Left colon (tissue), 2 donors: Measurements from ENCODE around the gene EXOSC7. TPM values are rescaled to one million over a fixed set of nuclear protein-coding genes. Genes with fewer than 3 reads are reported as not detected.
"Not testable (repeated sequence)": the region's sequence is repeated elsewhere in the genome, so short reads cannot be mapped to it uniquely, and the experiment has no call there.

ENCODE experiments used
- ATAC-seq: fragments of 200-7000 bp; cut with Tn5 transposase; one replicate; pipeline ENCODE4 v1.9.1; 2020; ENCODE audit warnings: mild to moderate bottlenecking, moderate library complexity
- DNase-seq, 2 donors: peaks; one replicate each; pipeline ENCODE4 v3.0.0-alpha.2; 2020
- intact Hi-C, 2 donors: fragments of 100-400 bp; cut with DNase I in 1 of 2; cut with micrococcal nuclease in 1 of 2; formaldehyde crosslinking; loops; one replicate each; pipeline versions ENCODE4 v1.11.2 to v1.14.0; 2022; cut with DNase I, micrococcal nuclease
- total RNA-seq, 2 donors: library from RNA; stranded (reverse); fragmentation: NEBNext Ultra II Directional; extraction: Animal tissue kit (Norgen Biotek cat#: 25700); gene quantifications; one replicate each; pipeline ENCODE4 v1.2.1, GENCODE V29; 2021
- donor health status: DM: no; HTN: no; CAD: no.
- donor health status: DM: yes; HTN: yes; CAD: no.

The EXOSC7 gene
- total RNA-seq, 2 donors from 2014 or later = 18.9 to 22.2 TPM

DNA sequence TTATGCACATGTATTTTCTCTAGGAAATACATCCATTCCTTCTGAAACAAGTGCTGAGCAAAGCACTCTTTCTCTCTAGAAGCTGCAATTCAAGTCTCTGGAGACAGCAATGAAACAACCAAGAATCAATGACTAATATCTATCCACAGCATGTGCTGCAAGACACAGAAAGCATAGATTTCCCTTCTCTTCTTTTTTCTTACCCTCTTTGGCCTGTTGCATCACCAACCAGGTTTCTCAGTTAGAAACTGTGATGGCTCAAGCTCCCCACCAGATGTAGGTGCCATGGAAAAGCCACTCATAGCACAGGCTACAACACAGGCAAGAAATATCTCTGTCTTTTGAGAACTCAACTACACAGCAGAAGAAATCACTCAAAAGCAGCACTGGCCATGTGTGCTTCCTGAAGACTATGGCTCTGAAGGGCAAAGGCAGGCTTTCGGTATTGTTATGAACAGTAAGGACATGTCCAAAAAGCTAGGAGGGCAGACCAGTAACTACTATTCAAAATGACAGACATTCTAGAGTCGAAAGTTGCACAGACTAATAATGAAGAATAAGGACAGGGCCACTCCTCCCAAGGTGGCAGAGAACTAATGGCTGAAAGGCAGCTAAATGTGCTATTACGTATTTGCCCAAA, 15.5 kb upstream of the EXOSC7 start:
- intact Hi-C loops = no loop called here
- ATAC-seq = no peak
- no peak for DNase-seq

DNA sequence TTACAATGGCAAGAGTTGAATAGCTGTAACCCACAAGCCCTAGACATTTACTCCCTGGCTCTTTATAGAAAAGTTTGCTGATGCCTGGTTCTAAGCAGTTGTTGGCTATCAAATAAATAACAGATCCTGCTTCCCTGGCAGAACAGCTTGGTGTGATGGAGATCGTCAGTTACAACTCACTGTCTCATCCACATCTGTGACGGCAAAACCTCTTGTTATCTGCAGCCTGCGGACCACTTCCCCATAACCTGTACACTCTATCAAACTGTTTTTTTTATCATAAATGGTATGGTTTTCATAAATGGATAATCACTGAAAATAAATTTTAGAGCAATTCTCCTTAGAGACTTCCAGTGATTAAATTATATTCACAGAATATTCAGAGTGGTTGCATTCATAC, 14.2 kb upstream of the EXOSC7 start:
- intact Hi-C loops = no loop called here
- DNase-seq (no peak), ATAC-seq (no peak)

DNA sequence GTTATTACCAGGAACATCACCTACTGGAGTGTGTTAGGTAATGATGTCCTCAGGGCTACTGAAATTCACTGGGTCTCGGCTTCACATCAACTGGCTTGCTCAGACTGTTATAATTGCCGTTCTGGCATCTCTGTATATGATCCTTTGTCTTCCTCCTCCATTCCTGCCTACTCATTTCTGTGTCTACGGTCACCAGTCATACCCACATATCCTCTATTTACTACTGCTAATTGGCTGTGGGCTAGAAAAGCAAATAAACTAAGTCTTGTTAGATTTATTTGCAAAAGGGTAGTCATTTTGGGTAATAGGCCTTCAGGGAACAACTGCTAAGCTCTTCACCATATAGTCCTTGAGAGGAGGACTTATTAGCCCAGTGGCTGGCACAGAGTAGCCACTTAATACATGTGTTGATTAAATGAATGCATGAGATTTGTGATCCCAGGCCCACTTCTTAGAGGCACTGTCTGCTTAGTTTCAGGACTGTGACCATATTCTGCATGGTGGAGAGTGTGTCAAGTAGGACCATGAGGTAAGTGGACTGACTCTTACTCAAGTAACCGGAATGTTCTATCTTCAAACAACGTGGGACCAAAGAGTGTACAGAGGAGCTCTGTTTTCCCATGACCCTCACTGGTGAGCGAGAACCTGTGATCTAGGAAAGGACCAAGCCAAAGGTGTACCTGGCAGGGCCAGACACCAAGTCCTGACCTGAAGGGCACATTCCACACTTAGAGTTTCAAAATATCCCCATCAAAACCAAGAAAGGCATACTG, 13.2 kb upstream of the EXOSC7 start:
- intact Hi-C loops = no loop called here
- no peak for ATAC-seq
- no peak for DNase-seq

DNA sequence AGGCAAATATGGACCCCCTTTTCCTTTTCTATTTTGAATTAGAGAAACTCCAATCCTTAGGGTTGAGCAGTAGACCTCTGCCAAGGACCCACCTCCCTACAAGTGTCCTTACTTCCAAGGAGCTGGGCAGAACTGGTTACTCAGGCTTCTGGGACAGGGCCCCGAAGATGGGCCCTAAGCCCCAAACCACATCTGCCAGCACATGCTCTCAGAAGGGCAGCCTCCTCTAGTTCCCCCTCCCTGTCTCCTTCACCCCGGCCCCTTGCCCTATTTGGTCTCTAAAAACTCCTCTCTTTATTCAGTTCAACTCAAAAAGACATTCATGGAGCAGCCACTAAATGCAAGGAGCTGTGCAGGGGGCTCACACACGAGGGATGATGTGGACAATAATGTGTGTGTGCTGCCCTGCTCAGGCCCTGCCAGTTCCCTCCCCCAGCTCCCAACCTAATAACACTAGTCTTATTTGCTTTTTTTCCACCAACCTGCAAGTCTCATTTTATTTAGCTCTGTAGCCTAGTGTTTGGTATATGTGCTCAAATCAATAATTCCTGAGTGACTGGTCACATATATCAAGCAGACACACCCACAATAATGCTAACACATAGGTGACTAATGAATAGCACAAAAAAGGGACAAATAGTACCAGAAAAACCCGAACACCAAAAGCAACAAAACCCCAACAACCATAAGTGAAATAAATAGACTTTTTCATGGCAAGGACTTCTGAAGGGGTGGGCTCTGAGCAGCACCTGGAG, 12.3 kb upstream of the EXOSC7 start:
- DNase-seq (no peak), ATAC-seq (no peak)
- intact Hi-C loops = no loop called here

DNA sequence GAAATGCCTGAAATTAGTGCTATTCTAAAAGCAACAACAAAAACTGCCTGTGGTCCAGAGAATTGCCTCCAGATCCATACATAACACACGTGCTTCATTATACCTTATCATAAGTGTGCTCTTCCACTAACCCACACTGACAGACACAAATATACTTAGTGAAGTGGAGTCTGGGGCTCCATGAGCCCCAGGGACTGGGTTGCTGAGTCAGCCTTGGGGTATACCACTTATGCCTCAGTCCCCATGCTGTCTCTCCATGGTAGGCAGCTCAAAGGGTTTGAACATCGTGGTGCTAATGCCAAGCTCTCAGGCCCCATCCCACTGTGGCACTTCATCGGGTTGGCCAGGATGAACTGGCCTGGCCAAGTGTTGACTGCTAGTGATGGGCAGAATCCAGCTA, 10.9 kb upstream of the EXOSC7 start:
- intact Hi-C loops = no loop called here
- ATAC-seq = no peak
- DNase-seq = no peak

DNA sequence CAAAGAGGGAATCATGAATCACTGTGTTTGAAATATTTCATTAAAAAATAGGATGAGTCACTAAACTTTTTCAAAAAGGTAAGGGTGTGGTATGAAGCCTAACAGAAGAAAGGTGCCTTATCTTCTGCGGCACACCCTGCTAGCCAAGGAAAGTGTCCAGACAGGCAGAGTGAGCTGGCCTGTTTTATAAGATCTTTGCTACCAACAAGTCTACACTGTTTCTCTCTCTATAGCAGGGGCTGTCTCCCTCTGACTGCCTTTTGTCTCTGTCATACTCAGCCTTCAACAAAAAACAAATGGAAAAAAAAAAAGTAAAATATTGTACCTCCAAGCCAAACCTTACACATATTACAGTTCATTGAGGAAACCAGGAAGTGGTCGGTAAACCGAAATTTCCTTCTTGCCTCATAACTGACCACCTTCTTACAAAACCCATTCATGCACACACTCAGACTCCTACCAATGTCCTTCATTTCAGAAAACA, 9.2 kb upstream of the EXOSC7 start:
- DNase-seq (peak; percentile 63 to 69), ATAC-seq (peak; percentile 83)
- intact Hi-C loops = no loop called here

DNA sequence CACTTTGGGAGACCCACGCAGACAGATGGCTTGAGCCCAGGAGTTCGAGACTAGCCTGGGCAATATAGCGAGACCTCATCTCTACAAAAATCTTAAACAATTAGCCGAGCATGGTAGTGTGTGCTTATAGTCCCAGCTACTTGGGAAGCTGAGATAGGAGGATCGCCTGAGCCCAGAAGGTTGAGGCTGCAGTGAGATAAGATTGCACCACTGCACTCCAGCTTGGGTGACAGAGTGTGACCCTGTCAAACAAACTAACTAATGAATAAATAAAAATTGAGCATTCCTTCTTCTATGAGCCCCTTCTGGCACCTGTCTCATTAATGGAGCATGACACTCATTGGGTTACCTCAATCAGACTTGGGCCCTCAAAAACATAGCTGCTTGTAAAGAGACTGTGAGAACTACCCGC, 7.6 kb upstream of the EXOSC7 start:
- ATAC-seq = no peak

DNA sequence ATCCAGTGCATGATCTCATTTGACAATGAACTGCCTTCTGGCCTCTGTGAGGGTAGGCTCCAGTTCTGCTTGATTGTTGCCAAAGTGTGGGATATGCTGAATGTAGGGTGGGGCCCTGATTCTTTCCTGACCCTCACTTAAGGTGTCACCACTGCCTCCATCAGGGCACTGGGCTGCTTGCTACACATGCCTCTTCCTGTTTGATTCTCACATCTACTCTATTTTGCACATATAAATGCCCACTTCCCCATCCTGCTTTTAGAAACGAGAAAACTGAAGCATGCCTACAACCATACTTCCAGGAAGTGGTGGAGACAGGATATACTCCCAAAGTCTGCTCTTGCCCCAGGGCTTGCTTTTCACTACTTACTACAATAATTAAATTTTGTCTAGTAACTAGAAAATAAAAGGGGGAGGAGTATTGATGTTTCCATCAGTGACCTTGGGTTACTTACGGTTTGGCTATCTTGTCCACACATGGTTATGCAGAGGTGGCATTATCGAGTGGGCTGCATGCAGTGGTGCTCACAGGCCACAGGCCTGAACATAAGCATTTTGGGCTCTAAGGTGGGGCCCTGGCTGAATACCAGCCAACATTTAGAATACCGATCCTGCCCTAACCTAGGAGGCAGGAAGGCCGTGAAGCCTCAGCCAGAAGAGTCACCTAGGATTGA, 6.8 kb upstream of the EXOSC7 start:
- intact Hi-C loops = no loop called here
- ATAC-seq (no peak), DNase-seq (no peak)

More for the DNA sequence above, 7.6 kb upstream of the EXOSC7 start:
- intact Hi-C loops = no loop called here
- DNase-seq = no peak

DNA sequence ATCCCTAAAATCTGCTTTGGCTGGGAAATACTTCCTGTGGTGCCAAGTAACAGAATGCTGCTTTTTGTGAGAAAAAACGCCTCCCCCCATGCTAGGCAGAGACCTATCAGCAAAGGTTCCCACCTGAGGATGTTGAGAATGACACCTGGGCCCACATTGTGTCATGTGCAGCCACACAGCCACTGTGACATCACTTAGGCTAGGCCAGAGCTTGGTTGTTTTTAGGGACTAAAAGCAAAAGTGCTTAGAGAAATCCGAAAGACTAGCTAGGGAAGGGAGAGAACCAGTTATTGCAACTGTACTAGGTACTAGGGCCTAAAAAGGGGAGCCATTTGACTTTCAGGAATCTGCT, 6.2 kb upstream of the EXOSC7 start:
- intact Hi-C loops = no loop called here
- no peak for DNase-seq
- no peak for ATAC-seq

DNA sequence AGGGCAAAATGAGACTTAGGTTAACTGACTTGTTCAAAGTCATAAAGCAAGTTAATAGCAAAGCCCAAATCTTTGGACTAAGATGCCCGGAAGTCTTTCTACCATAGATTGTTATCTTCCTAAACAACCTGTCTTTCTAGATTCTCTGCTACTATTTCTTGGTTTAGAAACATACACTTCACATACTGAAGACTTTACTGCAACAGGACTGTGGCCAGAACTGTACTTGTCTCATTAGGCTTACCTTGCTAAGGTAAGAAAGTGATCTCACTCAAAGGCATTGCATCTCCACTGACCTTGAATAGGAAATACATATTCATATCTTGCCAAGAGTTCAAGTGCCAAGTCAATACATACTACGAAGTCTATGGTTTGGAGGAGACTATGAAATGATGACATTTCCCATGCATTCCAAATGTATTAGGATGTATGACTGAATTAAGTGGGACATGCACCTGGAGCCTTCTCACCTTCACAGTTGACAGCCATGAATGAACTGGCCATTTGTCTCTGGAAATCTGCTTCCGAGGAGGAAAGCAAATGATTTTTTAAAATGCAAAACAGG, 5.0 kb upstream of the EXOSC7 start:
- intact Hi-C loops = no loop called here
- no peak for DNase-seq
- ATAC-seq = peak; percentile 49

DNA sequence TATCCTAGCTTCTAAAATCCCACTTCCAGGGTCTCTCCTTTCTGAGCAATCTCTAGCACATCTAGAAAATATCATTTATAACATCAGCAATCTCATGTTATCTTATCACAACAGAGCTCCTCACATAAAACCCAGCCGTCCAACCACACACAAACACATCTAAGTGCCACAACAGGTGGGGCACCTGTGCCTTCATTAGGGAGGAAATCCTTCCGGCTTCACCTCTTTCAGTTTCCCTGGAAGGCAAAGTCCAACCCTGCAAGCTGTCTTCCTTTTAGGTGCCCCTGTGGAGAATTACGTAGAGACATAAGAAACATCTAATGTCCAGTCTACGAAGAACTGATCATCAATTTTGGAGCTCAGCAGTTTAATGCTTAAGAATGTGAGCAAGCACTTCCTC, 1.6 kb upstream of the EXOSC7 start:
- ATAC-seq (peak; percentile 73), DNase-seq (peak; percentile 50 to 82)
- intact Hi-C loops = no loop called here

DNA sequence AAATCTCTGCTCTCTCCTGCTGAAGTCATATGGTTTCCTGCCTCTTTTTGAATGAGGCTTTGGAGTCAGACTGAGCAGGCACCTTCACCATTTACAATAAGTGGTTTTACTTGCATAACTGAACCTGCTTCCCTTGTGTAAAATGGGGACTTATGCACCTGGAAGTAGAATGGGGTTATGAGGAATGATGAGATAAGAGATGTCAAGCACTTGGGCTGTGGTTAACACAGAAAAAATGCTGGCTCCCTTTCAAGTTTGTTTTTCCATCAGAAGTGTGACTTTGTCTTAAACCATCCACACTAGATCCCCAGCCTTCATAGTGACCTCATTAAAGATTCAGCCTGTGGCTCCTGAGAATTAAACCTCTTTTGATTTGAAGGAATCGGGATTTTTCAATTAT, 5.2 kb downstream of the EXOSC7 start:
- DNase-seq (no peak), ATAC-seq (no peak)
- intact Hi-C loops = no loop called here

DNA sequence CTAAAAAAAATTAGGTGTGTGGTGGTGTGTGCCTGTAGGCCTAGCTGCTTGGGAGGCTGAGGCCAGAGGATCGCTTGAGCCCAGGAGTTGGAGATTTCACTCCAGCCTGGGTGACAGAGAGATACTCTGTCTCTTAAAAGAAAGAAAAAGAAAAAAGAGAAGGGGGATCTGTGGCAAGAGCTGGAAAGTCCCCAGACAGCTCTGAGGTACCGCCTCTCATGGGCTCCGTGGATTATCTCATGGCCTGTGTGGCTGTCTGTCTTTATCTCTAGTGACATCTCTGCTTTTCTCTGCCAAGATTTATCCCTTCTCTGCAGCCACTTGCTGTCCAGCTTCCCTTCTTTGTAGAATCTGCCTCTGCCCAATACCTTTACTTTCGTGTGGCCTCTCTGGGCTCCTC, 5.7 kb downstream of the EXOSC7 start:
- no peak for DNase-seq
- ATAC-seq = no peak
- intact Hi-C loops = no loop called here

DNA sequence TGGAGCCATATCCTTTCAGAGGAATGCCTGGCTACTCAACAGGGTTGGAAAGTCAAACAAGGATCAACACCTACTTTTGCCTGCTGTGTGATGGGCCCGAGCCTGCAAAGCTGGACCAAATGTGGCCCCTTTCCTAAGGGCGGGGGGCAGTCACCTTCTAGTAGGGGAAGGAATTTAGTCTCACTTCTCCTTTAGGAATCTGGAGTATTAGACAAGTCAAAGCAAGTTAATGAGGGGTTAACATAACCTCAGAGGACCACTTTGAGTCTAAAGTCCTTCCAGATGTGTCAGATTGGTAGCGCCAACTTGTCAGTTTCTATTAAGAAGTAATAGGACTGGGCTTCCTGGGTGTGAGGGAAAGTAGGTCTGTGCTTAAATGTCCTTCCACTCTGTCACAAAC, 6.8 kb downstream of the EXOSC7 start:
- ATAC-seq (no peak), DNase-seq (no peak)
- intact Hi-C loops = no loop called here

DNA sequence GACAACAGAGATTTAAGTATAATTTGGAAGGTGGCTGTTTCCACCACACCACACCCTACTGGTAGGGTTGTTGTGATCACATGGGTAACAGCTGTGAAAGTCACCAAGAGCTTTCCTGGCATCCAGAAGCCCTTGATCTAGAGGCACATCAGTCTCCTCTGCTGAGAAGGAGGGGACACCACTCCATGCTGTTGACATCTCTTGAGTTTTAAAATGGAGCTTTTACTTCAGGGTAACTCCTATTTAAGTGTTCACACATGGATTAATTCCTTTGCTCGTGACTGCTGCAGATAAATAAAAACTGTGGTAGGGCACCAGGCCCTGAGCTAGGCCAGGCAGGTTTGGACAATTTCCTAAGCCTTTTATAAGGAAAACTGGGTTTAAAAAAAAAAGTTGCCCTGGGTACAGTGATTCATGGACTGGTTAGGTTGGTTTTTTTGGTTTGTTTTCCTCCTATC, 7.5 kb downstream of the EXOSC7 start:
- DNase-seq = no peak
- intact Hi-C loops = no loop called here
- peak; percentile 34 for ATAC-seq

DNA sequence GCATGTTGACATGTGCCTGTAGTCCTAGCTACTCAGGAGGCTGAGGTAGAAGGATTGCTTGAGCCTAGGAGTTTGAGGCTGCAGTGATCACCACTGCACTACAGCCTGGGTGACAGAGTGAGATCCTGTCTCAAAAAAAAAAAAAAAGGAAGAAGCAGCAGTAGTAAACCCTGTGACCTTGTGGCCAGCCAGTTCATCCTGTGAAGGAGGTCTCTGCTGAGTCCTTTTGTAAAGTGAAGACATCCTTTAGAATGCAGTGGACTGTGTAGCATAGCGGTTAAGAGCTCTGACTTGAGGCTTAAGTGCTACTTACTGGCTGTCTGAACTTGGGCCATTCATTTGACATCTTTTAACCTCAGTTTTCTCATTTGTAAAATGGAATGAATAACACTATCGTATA, 8.3 kb downstream of the EXOSC7 start:
- ATAC-seq (peak; percentile 11), DNase-seq (no peak)
- intact Hi-C loops = no loop called here

DNA sequence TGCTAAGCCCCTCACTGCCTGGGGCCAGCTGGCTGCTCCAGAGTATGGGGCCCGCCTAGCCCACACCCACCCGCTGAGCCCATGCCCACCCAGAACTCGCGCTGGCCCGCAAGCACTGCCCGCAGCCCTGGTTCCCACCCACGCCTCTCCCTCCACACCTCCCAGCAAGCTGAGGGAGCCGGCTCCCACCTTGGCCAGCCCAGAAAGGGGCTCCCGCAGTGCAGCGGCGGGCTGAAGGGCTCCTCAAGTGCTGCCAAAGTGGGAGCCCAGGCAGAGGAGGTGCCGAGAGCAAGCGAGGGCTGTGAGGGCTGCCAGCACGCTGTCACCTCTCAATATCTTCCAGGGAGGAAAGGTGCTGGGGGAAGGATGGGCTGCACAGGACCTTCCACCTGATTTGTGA, 10.3 kb downstream of the EXOSC7 start:
- ATAC-seq, intact Hi-C loops, DNase-seq: not testable (repeated sequence)

DNA sequence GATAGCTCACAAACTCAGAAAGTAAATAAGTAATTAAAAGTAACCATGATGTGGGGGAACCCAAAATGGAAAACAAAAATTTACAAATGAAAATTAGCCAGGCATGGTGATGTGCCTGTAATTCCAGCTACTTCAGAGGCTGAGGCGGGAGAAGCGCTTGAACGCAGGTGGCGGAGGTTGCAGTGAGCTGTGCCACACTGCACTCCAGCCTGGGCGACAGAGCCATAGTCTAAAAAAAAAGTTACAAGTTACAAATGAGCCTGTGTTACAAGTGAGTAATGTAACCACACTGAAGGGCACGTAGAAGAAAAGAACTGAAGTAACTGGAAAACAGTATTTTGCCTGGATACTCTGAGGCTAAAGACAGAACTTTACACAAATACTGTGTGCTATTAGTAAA, 11.3 kb downstream of the EXOSC7 start:
- DNase-seq = no peak
- intact Hi-C loops = no loop called here
- no peak for ATAC-seq

DNA sequence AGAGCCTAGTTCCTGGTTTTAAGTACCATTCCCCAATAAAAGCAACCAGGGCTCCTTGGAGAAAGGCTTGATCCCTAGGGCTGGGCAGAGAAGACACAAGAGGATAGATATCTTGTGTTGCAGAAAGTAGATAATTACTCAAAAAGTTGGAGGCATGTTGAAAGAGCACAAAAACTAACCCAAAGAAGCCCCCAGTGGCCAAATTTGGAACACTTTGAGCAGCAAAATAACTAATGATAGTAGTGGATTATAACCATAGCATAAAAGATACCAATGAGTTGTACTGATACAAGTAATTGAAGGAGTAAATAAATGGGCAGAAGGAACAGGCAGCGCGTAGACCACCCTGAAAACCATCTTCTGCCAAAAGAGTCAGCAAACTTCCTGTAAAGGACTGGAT, 12.0 kb downstream of the EXOSC7 start:
- intact Hi-C loops = no loop called here
- no peak for ATAC-seq
- DNase-seq = no peak
